Measurements from ENCODE around the gene TIMM10B.

The TIMM10B gene

DNA sequence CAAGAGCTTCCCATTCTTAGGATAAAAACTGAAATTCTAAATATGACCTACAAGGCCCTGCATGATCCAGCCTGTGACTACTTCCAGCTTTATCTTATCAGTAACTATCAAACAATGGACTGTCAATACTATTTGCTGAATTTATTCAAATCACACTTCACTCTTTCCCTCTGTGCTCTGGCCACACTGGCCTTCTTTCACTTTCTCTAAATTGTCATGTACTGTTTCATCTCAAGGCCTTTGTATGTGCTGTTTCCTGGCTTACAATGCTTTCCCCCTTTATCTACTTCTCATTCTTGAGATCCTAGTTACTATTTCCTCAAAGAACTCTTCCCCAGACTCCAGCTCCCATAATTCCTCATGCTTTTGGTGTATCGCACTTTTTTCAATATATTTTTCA is 5.6 kb downstream of the TIMM10B start:
- no peak for TF ChIP-seq FOXM1 (IDR thresholded peaks at IDR 0.05; ENCODE audit: borderline replicate concordance, low read depth)
- TF ChIP-seq CEBPB (IDR thresholded peaks at IDR 0.05) = no peak
- TF ChIP-seq, protein P1, sequence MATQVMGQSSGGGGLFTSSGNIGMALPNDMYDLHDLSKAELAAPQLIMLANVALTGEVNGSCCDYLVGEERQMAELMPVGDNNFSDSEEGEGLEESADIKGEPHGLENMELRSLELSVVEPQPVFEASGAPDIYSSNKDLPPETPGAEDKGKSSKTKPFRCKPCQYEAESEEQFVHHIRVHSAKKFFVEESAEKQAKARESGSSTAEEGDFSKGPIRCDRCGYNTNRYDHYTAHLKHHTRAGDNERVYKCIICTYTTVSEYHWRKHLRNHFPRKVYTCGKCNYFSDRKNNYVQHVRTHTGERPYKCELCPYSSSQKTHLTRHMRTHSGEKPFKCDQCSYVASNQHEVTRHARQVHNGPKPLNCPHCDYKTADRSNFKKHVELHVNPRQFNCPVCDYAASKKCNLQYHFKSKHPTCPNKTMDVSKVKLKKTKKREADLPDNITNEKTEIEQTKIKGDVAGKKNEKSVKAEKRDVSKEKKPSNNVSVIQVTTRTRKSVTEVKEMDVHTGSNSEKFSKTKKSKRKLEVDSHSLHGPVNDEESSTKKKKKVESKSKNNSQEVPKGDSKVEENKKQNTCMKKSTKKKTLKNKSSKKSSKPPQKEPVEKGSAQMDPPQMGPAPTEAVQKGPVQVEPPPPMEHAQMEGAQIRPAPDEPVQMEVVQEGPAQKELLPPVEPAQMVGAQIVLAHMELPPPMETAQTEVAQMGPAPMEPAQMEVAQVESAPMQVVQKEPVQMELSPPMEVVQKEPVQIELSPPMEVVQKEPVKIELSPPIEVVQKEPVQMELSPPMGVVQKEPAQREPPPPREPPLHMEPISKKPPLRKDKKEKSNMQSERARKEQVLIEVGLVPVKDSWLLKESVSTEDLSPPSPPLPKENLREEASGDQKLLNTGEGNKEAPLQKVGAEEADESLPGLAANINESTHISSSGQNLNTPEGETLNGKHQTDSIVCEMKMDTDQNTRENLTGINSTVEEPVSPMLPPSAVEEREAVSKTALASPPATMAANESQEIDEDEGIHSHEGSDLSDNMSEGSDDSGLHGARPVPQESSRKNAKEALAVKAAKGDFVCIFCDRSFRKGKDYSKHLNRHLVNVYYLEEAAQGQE (IDR thresholded peaks at IDR 0.05; ENCODE audit: low read depth) = no peak
- TF ChIP-seq CREB1 (IDR thresholded peaks at IDR 0.05; ENCODE audit: low read depth) = no peak
- no peak for TF ChIP-seq TEAD4 (IDR thresholded peaks at IDR 0.05)
- TF ChIP-seq RAD21 (IDR thresholded peaks at IDR 0.05; ENCODE audit: low read depth) = no peak
- TF ChIP-seq YY1 (IDR thresholded peaks at IDR 0.05; ENCODE audit: low read depth) = no peak
- no peak for TF ChIP-seq NFIC (IDR thresholded peaks at IDR 0.05)
- TF ChIP-seq TCF12 (IDR thresholded peaks at IDR 0.05; ENCODE audit: low read depth) = no peak
- TF ChIP-seq, protein P2, sequence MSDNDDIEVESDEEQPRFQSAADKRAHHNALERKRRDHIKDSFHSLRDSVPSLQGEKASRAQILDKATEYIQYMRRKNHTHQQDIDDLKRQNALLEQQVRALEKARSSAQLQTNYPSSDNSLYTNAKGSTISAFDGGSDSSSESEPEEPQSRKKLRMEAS (IDR thresholded peaks at IDR 0.05) = no peak
- no peak for TF ChIP-seq EGR1 (IDR thresholded peaks at IDR 0.05)
- no peak for TF ChIP-seq EP300 (IDR thresholded peaks at IDR 0.05; ENCODE audit: borderline replicate concordance)
- TF ChIP-seq TAF1 (IDR thresholded peaks at IDR 0.05; ENCODE audit: low read depth) = no peak
- TF ChIP-seq, protein P3, sequence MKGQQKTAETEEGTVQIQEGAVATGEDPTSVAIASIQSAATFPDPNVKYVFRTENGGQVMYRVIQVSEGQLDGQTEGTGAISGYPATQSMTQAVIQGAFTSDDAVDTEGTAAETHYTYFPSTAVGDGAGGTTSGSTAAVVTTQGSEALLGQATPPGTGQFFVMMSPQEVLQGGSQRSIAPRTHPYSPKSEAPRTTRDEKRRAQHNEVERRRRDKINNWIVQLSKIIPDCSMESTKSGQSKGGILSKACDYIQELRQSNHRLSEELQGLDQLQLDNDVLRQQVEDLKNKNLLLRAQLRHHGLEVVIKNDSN (IDR thresholded peaks at IDR 0.05) = no peak
- TF ChIP-seq ZBTB7A (IDR thresholded peaks at IDR 0.05; ENCODE audit: low read depth) = no peak

DNA sequence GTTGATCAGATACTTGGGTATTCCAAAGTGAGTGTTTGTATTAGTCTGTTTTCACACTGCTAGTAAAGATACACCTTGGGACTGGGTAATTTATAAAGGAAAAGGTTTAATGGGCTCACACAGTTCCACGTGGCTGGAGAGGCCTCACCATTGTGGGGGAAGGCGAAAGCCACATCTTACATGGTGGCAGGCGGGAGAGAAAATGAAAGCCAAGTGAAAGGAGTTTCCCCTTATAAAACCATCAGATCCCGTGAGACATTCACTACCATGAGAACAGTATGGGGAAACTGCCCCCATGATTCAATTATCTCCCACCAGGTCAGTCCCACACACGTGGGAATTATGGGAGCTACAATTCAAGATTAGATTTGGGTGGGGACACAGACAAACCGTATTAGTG is 7.0 kb downstream of the TIMM10B start:
- no peak for TF ChIP-seq NFIC (IDR thresholded peaks at IDR 0.05)
- no peak for TF ChIP-seq EP300 (IDR thresholded peaks at IDR 0.05; ENCODE audit: borderline replicate concordance)
- no peak for TF ChIP-seq TAF1 (IDR thresholded peaks at IDR 0.05; ENCODE audit: low read depth)
- no peak for TF ChIP-seq ZBTB7A (IDR thresholded peaks at IDR 0.05; ENCODE audit: low read depth)
- no peak for TF ChIP-seq FOXM1 (IDR thresholded peaks at IDR 0.05; ENCODE audit: borderline replicate concordance, low read depth)
- TF ChIP-seq, protein P2 (IDR thresholded peaks at IDR 0.05) = no peak
- no peak for TF ChIP-seq CREB1 (IDR thresholded peaks at IDR 0.05; ENCODE audit: low read depth)
- no peak for TF ChIP-seq EGR1 (IDR thresholded peaks at IDR 0.05)
- no peak for TF ChIP-seq TCF12 (IDR thresholded peaks at IDR 0.05; ENCODE audit: low read depth)
- TF ChIP-seq, protein P1 (IDR thresholded peaks at IDR 0.05; ENCODE audit: low read depth) = no peak
- TF ChIP-seq, protein P3 (IDR thresholded peaks at IDR 0.05) = no peak
- no peak for TF ChIP-seq YY1 (IDR thresholded peaks at IDR 0.05; ENCODE audit: low read depth)
- TF ChIP-seq TEAD4 (IDR thresholded peaks at IDR 0.05) = no peak
- TF ChIP-seq CEBPB (IDR thresholded peaks at IDR 0.05) = no peak
- TF ChIP-seq RAD21 (IDR thresholded peaks at IDR 0.05; ENCODE audit: low read depth) = no peak

DNA sequence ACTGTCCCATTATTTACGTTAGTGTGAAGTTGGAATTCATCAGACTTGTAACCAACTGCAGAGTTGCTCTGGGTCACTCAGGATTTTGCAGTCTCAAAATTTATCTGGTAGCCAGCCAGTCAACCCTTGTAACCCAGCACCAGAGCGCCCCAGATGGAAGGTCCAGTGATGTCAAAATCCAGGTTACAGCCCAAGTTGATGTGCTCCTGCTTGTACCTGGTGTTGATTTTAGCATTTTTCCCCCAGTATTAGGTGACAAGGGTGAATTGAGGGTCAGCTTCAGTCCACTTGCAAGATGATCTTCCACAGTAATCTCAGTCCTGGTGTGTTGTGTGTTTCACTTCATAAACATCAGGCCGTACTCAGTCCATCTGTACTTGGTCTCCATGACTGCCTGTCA is 7.5 kb downstream of the TIMM10B start:
- no peak for TF ChIP-seq CREB1 (IDR thresholded peaks at IDR 0.05; ENCODE audit: low read depth)
- TF ChIP-seq FOXM1 (IDR thresholded peaks at IDR 0.05; ENCODE audit: borderline replicate concordance, low read depth) = no peak
- no peak for TF ChIP-seq ZBTB7A (IDR thresholded peaks at IDR 0.05; ENCODE audit: low read depth)
- TF ChIP-seq YY1 (IDR thresholded peaks at IDR 0.05; ENCODE audit: low read depth) = no peak
- TF ChIP-seq, protein P1 (IDR thresholded peaks at IDR 0.05; ENCODE audit: low read depth) = no peak
- no peak for TF ChIP-seq TEAD4 (IDR thresholded peaks at IDR 0.05)
- TF ChIP-seq RAD21 (IDR thresholded peaks at IDR 0.05; ENCODE audit: low read depth) = no peak
- TF ChIP-seq, protein P3 (IDR thresholded peaks at IDR 0.05) = no peak
- no peak for TF ChIP-seq NFIC (IDR thresholded peaks at IDR 0.05)
- no peak for TF ChIP-seq TAF1 (IDR thresholded peaks at IDR 0.05; ENCODE audit: low read depth)
- no peak for TF ChIP-seq EP300 (IDR thresholded peaks at IDR 0.05; ENCODE audit: borderline replicate concordance)
- TF ChIP-seq CEBPB (IDR thresholded peaks at IDR 0.05) = no peak
- TF ChIP-seq, protein P2 (IDR thresholded peaks at IDR 0.05) = no peak
- no peak for TF ChIP-seq EGR1 (IDR thresholded peaks at IDR 0.05)
- TF ChIP-seq TCF12 (IDR thresholded peaks at IDR 0.05; ENCODE audit: low read depth) = no peak

All from Ishikawa (cell line).